HG02870 (cell line): ENCODE results near the gene TSKS.
"Not testable (repeated sequence)": the region's sequence is repeated elsewhere in the genome, so short reads cannot be mapped to it uniquely, and the experiment has no call there.

ENCODE experiments used
- ATAC-seq: cut with Tn5 transposase; IDR thresholded peaks from one replicate; pipeline ENCODE4 v1.9.1; 2021; ENCODE audit warnings: mild to moderate bottlenecking, moderate library complexity; ENCODE audit not compliant: unreplicated experiment

Gene TSKS

GRCh38 chr19:49727217-49728030, 35.7 kb downstream of the TSKS start:
- ATAC-seq, result no peak

GRCh38 chr19:49719420-49719819, 43.7 kb downstream of the TSKS start:
- not testable (repeated sequence) for ATAC-seq

- no peak for ATAC-seq
These were observed 44.1 kb downstream of the TSKS start for GRCh38 chr19:49718991-49719390.

GRCh38 chr19:49718511-49718910, 44.6 kb downstream of the TSKS start:
- ATAC-seq, result no peak

GRCh38 chr19:49716154-49716553, 47.0 kb downstream of the TSKS start:
- ATAC-seq, result no peak

- ATAC-seq, result no peak
These were observed 49.8 kb downstream of the TSKS start for GRCh38 chr19:49713236-49713845.

GRCh38 chr19:49712397-49712859, 50.7 kb downstream of the TSKS start:
- ATAC-seq, result no peak

GRCh38 chr19:49710372-49710951, 52.6 kb downstream of the TSKS start:
- no peak for ATAC-seq

GRCh38 chr19:49705919-49706318, 57.2 kb downstream of the TSKS start:
- no peak for ATAC-seq

- no peak for ATAC-seq
These were observed 58.0 kb downstream of the TSKS start for GRCh38 chr19:49704888-49705642.

- ATAC-seq, result no peak
These were observed 61.8 kb downstream of the TSKS start for GRCh38 chr19:49701271-49701786.

GRCh38 chr19:49700563-49700962, 62.5 kb downstream of the TSKS start:
- no peak for ATAC-seq

- ATAC-seq, result no peak
These were observed 63.7 kb downstream of the TSKS start for GRCh38 chr19:49699364-49699763.

- no peak for ATAC-seq
These were observed 66.2 kb downstream of the TSKS start for GRCh38 chr19:49696865-49697264.

GRCh38 chr19:49696115-49696514, 67.0 kb downstream of the TSKS start:
- ATAC-seq, result no peak

GRCh38 chr19:49692147-49692506, 71.0 kb downstream of the TSKS start:
- no peak for ATAC-seq

GRCh38 chr19:49691243-49692146, 71.6 kb downstream of the TSKS start:
- ATAC-seq, result no peak

- no peak for ATAC-seq
These were observed 72.4 kb downstream of the TSKS start, which contains the start of gene CPT1C for GRCh38 chr19:49690656-49691242. CPT1C (plus strand) TSS chr19:49691116; CDS start chr19:49692253, 1,137 bp downstream.

- ATAC-seq, result no peak
These were observed 72.9 kb downstream of the TSKS start for GRCh38 chr19:49690079-49690655.
